Osteoblast (primary cell): Measurements from ENCODE around the gene SIN3A. TPM values are rescaled to one million over a fixed set of nuclear protein-coding genes. Genes with fewer than 3 reads are reported as not detected.

ENCODE experiments used
- DNase-seq: peaks from one replicate; pipeline ENCODE4 v3.0.0; 2011; ENCODE audit warnings: low spot score, mixed read lengths; ENCODE audit not compliant: insufficient read length; ENCODE audit errors: missing footprints
- H2AFZ ChIP-seq: 2 replicates; pipeline ENCODE4 v1.6.0; 2011; ENCODE audit warnings: mild to moderate bottlenecking, low read length
- H3K27ac ChIP-seq: 2 replicates; pipeline ENCODE4 v1.5.1; 2011; ENCODE audit warnings: mild to moderate bottlenecking, low read depth, low read length, moderate library complexity
- H3K27me3 ChIP-seq: 2 replicates; pipeline ENCODE4 v1.6.0; 2012; ENCODE audit warnings: mild to moderate bottlenecking, control low read depth, inconsistent platforms, low read length, moderate library complexity; ENCODE audit not compliant: insufficient read depth
- H3K36me3 ChIP-seq: 2 replicates; pipeline ENCODE4 v1.5.1; 2011; ENCODE audit warnings: mild to moderate bottlenecking, low read length, control low read depth, moderate library complexity; ENCODE audit not compliant: insufficient read depth
- H3K4me1 ChIP-seq: 2 replicates; pipeline ENCODE4 v1.5.1; 2011; ENCODE audit warnings: mild to moderate bottlenecking, low read length, control low read depth, moderate library complexity; ENCODE audit not compliant: insufficient read depth
- H3K4me2 ChIP-seq: 2 replicates; pipeline ENCODE4 v1.6.0; 2011; ENCODE audit warnings: mild to moderate bottlenecking, low read length; ENCODE audit not compliant: insufficient read depth
- H3K4me3 ChIP-seq: fragments of 200-600 bp; sonication (generic); 3 replicates; pipeline ENCODE4 v1.5.1; 2012; ENCODE audit warnings: mild to moderate bottlenecking, low read length, inconsistent platforms; ENCODE audit not compliant: insufficient read depth
- H3K79me2 ChIP-seq: 2 replicates; pipeline ENCODE4 v1.6.0; 2012; ENCODE audit warnings: mild to moderate bottlenecking, low read length, control low read depth, inconsistent platforms; ENCODE audit not compliant: insufficient read depth
- H3K9me3 ChIP-seq: 2 replicates; pipeline ENCODE4 v1.5.1; 2011; ENCODE audit warnings: low read depth, low read length, control low read depth
- H4K20me1 ChIP-seq: 2 replicates; pipeline ENCODE4 v1.6.0; 2012; ENCODE audit warnings: mild to moderate bottlenecking, low read length, control low read depth; ENCODE audit not compliant: insufficient read depth
- total RNA-seq: library from RNA; depleted of rRNA; stranded (reverse); fragments of >200 nt; gene quantifications from 2 replicates; pipeline ENCODE4 v1.2.3, GENCODE V29; 2012
- TF ChIP-seq, protein P1 (sequence below): IDR thresholded peaks from 2 replicates; pipeline ENCODE4 v1.5.1; 2011; ENCODE audit warnings: mild to moderate bottlenecking, low read depth, low read length, moderate library complexity; ENCODE audit errors: extremely low read depth

The SIN3A gene
- total RNA-seq, 1 donor = 36.2 TPM

DNA sequence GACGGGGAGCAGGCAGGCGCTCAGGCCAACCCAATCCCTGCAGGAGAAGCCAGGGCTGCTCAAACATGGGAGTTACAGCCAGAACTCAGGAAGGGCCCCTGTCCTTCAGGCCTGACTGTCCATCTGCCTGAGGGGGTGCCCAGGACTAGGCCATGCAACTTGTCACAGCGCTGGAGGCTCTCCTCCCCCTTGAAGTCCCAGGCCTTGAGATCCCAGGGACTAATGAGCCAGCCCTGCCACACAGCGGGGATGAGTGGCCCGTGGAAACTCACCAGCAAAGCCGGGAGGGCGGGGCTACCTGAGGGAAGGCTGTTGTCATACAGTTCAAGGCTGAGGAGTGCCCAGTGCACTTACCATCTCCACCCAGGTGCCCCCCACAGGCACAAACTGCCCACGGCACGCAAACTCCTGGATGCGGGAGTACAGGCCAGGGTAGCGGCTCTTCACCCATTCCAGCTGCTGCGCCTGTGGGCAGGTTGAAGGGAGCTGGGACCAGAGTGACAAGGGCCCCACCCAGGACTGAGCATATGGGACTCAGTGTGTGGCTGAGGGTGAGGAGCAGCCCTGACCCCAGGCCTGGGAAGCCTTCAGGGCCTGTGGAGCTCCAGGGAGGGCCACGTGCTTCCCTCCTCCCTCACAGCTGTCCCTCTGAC, 89.4 kb downstream of the SIN3A start:
- Histone ChIP-seq H3K36me3 (peaks cover 67% of the 10 kb centered on the region), H3K27ac (no peak overlapping the region), H3K4me2 (no peak overlapping the region)

DNA sequence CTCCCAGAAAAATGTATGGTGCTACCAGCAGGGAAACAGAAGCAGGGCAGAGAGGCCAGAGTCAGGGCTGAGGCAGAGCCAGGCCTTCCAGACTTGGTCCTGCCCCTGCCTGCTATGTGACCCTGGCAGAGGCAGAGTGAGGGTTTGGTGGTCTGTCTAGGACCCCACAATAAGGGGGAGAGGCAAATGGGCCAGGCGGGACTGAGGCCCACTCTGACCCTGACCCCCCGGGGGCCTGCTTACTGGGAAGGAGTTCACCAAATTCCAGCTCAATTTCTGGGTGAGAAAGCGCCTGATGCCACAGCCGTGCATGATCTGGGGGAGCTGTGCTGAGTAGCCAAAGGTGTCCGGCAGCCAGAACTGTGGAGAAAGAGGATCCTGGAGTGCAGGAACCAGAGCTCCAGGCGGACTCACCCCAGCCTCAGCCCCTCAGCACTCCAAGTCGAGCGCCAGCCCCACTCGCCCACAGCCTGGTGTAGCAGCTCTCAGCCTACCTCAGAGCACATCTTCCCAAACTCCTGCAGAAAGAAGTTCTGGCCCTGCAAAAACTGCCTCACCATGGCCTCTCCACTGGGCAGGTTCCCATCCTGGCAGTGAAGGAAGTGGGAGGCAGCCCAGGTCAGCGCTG, 90.0 kb downstream of the SIN3A start:
- H3K79me2 ChIP-seq = no peaks in the 10 kb centered on the region
- TF ChIP-seq, protein P1, sequence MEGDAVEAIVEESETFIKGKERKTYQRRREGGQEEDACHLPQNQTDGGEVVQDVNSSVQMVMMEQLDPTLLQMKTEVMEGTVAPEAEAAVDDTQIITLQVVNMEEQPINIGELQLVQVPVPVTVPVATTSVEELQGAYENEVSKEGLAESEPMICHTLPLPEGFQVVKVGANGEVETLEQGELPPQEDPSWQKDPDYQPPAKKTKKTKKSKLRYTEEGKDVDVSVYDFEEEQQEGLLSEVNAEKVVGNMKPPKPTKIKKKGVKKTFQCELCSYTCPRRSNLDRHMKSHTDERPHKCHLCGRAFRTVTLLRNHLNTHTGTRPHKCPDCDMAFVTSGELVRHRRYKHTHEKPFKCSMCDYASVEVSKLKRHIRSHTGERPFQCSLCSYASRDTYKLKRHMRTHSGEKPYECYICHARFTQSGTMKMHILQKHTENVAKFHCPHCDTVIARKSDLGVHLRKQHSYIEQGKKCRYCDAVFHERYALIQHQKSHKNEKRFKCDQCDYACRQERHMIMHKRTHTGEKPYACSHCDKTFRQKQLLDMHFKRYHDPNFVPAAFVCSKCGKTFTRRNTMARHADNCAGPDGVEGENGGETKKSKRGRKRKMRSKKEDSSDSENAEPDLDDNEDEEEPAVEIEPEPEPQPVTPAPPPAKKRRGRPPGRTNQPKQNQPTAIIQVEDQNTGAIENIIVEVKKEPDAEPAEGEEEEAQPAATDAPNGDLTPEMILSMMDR = no peak
- peaks cover 67% of the 10 kb centered on the region for H3K36me3 ChIP-seq
- no peak overlapping the region for H3K4me2 ChIP-seq
- DNase-seq = no peak
- no peak overlapping the region for H2AFZ ChIP-seq
- no peaks in the 10 kb centered on the region for H3K9me3 ChIP-seq
- H3K4me3 ChIP-seq = no peak overlapping the region
- H4K20me1 ChIP-seq = no peaks in the 10 kb centered on the region
- H3K27ac ChIP-seq = no peak overlapping the region
- no peaks in the 10 kb centered on the region for H3K4me1 ChIP-seq
- H3K27me3 ChIP-seq = no peaks in the 10 kb centered on the region

More for the DNA sequence above, 89.4 kb downstream of the SIN3A start:
- Histone ChIP-seq H3K27me3 (no peaks in the 10 kb centered on the region), H2AFZ (no peak overlapping the region), H4K20me1 (peaks cover 4% of the 10 kb centered on the region), H3K79me2 (no peaks in the 10 kb centered on the region), H3K4me1 (peaks cover under 1% of the 10 kb centered on the region), H3K9me3 (no peaks in the 10 kb centered on the region), H3K4me3 (no peak overlapping the region)
- TF ChIP-seq, protein P1 = no peak
- peak; percentile 71 for DNase-seq

DNA sequence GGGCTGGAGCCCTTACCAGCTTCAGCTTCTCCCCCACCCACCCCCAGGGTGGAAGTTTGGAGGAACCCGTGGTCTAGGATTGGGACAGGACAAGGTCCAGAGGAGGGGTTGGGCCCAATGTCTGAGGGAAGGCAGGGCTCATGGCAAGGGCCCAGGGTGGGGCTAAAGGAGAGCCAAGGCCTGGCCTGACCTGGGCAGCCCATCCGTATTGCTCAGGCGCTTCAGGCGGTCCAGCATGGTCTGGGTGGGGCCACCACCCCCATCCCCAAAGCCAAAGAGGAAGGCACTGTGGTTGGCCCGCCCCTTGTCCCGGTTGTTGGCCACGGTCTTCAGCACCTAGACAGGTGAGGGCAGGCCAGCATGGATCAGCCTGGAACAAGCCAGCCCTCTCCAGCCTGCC, 90.6 kb downstream of the SIN3A start:
- no peaks in the 10 kb centered on the region for H3K4me1 ChIP-seq
- peaks cover 61% of the 10 kb centered on the region for H3K36me3 ChIP-seq
- H3K27me3 ChIP-seq = no peaks in the 10 kb centered on the region
- no peaks in the 10 kb centered on the region for H3K9me3 ChIP-seq
- H3K4me2 ChIP-seq = no peak overlapping the region
- H3K27ac ChIP-seq = no peak overlapping the region
- no peak for DNase-seq
- TF ChIP-seq, protein P1 = no peak
- no peak overlapping the region for H3K4me3 ChIP-seq
- no peak overlapping the region for H2AFZ ChIP-seq
- no peaks in the 10 kb centered on the region for H3K79me2 ChIP-seq
- no peaks in the 10 kb centered on the region for H4K20me1 ChIP-seq

DNA sequence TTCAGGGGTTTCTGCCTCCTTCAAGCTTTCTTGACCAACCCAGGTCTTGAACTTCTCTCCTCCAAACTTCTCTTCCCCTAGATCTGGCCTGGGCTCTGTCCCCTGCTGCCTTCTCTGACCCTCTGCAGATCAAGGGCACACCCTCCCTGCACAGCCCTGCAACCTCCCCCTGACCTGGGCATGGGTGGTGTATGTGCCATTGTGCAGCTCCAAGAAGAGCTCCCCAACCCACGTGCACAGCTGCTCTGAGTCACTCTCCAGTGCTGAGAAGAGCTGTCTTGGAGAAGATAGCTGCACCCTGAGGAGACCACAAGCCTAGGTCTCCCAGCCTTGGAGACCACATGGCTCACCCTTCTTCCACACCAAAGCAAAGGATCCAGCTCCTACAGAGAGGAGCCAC, 91.1 kb downstream of the SIN3A start:
- H3K4me1 ChIP-seq = no peaks in the 10 kb centered on the region
- DNase-seq = no peak
- TF ChIP-seq, protein P1 = no peak
- H3K27me3 ChIP-seq = no peaks in the 10 kb centered on the region
- no peaks in the 10 kb centered on the region for H4K20me1 ChIP-seq
- H3K4me3 ChIP-seq = no peak overlapping the region
- no peak overlapping the region for H3K27ac ChIP-seq
- H2AFZ ChIP-seq = no peak overlapping the region
- H3K36me3 ChIP-seq = peaks cover 57% of the 10 kb centered on the region
- no peaks in the 10 kb centered on the region for H3K9me3 ChIP-seq
- no peaks in the 10 kb centered on the region for H3K79me2 ChIP-seq
- H3K4me2 ChIP-seq = no peak overlapping the region
